Activated CD8-positive, alpha-beta memory T cell treated with anti-CD3 and anti-CD28 coated beads for 1 hour (primary cell): ENCODE data around the gene SPATA19.
"Not testable (repeated sequence)": the region's sequence is repeated elsewhere in the genome, so short reads cannot be mapped to it uniquely, and the experiment has no call there.

Source experiments
- DNase-seq, 2 donors: peaks; one replicate each; pipeline ENCODE4 v3.0.0-alpha.2; 2020; ENCODE audit warnings: low read depth in 1 of 2; ENCODE audit errors: extremely low read depth in 1 of 2

SPATA19 gene, protein sequence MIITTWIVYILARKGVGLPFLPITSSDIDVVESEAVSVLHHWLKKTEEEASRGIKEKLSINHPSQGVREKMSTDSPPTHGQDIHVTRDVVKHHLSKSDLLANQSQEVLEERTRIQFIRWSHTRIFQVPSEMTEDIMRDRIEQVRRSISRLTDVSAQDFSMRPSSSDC

DNA sequence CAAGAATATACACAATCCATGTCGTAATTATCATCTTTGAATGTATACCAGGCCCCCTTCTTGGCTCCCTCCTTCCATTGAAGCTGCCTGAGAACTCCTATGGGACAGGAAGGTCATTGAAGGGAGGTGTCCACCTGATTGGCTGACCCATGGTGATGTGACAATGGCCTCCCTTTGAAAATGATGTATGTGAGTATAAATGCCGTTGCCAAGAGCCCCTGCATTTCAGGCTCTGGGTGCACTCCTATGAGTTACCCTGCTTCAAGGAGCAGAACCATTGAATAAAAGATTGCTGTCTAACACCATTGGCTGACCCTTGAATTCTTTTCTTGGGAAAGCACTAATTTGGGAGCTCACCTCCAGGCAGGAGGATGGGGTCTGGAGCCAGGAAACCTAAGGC lies at the start of gene SPATA19:
TSS of gene SPATA19 (minus strand) at position 101 of the 400 bp plus-strand sequence. CDS start at position 34, 67 bp downstream.
- DNase-seq = no peak

DNA sequence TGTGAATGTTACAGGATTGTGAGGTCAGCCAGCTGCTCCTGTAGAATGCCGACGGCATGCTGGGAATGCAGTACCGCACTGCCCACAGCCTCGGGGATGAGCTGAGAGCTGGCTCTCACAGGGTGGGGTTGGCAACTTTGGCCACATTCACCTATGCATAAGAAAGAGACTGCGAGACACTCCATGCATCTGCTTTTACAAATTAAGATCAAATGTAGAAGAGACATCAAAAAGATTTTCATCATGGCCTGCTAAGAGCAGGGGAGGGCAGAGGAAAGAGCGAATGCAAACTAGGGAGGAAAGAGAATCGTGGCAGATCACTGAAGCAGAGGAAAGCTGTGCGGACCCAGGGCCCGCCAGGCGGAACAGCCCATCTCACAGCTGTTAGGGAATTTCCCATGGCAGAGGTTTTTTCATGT lies 49.8 kb upstream of the SPATA19 start:
- DNase-seq = no peak

DNA sequence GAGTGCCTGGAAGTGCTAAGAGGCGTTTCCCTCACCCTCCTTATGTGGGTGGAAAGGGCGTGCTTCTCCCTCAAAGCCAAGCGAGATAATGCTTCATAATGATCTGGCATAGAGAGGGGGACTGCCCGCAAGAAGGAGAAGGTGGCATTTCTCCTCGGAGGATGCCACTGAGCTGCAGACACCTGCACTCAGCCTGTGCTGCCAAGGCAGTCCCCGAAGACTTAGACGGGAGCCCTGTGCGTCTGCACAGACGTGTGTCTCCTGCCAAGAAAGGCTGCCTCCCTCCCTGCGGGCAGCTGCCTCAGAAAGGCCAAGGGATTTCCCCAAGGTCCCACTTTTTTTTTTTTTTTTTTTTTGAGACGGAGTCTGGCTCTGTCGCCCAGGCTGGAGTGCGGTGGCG lies 48.1 kb upstream of the SPATA19 start:
- DNase-seq = no peak

DNA sequence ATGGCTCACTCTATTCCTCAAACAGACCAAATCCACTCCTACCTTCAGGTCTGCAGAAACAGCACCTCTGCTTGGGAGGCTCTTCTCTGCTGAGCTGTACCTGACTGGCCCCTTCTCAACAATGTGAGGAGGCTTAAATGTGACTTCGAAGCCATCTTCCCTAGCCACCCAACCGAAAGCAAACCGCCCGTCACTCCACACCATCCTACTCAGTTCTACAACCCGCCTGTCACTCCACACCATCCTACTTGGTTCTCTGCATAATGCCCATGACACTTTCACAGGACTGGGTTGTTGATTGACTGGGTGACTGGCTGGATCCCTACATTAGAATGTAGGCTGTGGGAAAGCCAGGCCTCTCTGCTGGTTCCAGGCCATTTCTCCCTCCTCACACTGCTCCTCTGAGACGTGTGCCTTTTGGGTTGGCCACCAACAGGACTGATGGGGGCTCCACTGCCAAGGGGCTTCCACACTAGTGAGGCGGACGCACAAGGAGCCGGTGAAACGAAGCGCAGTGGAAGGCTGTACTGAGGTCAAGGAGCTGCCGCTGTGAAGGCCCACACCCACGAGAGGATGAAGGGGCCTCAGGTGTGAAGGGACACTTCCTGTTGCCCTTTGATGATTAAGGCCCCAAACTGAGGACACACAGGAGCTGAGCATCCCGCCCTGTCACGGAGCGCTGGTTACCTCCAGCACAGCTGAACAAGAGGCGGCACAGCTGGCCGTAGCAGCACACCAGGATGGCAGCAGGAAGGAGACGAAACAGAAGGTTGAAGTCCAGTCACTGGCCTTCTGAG lies 47.5 kb upstream of the SPATA19 start:
- no peak for DNase-seq

DNA sequence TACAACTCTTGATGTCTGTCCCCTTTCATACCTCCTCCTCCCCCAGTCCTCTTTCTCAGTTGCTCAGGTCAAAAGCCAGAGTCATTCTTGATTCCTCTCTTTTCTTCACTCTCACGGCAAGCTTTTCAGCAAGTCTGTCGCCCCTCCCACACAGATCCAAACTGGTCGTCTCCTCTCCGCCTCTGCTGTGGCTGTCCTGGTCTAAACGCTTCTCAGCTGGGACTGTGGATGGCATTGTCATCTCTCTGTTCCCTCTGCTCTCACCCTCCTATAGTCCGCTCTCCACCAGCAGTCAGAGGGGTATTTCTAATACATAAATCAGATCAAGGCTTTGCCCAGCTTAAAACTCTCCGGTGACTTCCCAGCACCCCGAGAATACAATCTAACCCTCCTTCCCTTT lies 46.8 kb upstream of the SPATA19 start:
- no peak for DNase-seq

DNA sequence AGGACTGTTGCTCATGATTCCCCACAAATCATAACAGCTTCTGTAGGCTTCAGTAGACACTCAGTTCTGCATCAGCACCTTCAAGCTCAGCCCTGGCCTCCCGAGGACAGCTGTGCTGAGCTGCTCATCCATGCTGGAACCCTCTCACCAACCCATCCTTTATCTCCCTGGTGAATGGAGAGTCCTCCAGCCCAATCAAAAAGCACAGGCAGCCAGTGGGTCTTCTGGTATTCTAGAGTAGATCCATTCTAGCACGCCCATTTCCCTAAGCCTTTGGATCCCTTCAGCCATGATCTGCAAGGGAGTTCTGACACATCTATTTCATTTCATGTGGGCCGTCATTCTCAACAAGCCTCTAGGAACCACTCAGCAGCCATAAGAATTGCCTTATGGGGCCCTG lies 44.6 kb upstream of the SPATA19 start:
- DNase-seq = no peak

DNA sequence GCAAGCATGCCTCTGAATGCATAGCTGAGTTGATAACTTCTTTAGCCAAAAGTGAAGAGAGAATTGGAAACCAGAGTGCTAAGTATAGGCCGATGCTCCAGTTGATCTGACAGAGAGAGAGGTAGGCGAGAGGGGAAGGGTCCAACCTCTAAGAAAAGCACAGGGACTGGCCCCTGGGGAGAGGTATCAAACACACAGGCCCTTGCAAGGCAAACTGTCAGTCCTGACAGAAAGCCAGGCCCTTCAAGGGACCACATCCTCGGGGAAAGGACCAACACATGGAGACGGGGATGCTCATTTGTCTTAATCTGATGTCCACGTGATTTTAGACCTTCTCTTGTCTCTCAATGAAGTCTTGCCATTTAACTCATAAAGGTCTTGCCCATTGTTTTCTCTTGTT lies 43.9 kb upstream of the SPATA19 start:
- DNase-seq = no peak

DNA sequence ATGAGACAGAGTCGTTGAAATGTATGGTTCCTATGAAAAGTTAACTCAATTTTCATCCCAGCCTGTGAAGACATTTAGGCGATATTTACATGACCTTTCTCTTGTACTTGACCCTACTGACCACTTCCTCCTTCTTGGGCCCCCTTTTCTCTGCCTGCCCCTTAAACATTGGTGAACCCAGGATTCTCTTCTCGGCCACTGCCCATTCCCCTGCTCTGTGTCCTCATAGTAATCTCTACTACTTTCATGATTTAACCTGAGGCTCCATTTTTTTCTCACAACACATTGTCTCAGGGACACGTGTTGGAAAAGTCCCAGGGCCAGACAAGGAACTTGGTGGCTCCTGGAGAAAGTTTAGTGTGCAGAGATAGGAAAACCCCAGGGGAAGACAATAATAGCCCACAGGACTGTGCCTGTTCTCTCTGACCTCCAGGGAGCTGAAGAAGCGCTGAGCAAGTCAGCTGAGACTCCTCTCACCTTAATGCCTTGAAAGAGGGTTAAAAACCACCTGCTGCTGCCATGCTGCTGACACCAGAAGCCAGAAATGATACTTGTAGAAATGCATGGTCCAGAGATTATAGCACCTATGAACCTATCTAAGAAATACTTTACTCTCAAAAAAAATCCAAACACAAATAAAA lies 42.5 kb upstream of the SPATA19 start:
- DNase-seq = no peak

DNA sequence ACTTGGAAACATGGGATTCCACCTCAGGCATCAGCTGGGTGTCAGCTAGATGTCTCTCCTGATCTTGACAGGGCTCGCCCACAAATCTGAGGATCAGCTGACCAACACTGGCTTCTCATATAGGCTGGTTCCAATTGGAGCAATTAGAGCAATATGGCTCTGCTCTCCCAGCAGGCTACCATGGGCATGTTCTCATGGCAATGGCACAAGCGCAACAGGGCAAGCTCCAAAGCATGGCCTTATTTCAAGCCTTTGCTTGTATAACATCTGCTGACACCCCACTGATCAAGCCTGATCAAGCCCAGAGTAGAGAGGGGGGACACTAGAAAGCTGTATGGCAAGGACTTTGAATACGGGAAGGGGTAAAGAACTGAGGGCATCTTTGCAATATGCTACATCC lies 40.7 kb upstream of the SPATA19 start:
- no peak for DNase-seq

DNA sequence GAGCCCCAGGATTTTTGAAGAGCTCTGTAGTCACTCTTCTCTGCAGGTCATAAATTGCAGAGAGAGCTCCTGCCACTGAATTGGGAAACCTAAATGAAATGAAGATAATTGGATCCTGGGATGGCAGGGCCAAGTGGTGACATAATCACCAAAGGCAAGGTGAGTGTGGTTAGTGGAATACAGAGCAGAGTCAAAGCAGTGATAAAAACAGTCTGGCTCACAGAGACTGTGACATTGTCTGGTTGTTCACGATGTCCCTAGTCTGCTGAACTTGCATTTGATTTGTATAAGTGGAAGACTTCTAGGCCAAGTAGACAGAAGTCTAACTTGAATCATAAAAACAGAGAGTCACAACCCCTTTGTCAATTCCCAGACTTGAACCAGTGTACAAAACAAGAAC lies 26.8 kb upstream of the SPATA19 start:
- no peak for DNase-seq

DNA sequence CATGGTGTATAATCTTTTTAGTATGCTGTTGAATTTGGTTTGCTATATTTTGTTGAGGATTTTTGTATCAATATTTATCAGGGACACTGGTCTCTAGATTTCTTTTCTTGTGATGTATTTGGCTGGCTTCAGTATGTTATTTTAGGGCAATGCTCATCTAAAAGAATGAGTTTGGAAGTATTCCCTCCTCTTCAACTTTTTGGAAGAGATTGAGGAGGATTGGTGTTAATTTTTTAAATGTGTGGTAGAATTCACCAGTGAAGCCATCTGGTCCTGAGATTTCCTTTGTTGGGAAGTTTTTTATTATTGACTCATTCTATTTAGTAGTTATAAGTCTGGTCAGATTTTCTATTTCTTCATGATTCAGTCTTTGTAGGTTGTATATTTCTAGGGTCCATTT lies 22.1 kb upstream of the SPATA19 start:
- DNase-seq = no peak

DNA sequence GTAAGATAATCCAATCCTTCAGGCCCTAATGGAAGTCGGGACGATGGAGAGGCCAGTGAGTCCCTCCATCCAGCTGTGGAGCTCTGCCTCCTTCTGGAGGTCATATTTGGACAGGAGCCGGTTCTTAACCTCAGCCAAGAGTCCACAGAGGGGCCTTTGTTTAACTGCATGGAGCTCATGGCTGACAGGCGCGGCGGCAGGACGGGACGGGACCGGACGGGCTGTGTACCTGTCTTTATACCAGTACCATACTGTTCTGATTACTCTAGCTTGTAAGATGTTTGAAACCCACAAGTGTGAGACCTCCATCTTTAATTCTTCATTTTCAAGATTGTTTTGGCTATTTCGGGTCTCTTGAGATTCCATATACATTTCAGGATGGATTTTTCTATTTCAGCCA lies 20.2 kb upstream of the SPATA19 start:
- no peak for DNase-seq

DNA sequence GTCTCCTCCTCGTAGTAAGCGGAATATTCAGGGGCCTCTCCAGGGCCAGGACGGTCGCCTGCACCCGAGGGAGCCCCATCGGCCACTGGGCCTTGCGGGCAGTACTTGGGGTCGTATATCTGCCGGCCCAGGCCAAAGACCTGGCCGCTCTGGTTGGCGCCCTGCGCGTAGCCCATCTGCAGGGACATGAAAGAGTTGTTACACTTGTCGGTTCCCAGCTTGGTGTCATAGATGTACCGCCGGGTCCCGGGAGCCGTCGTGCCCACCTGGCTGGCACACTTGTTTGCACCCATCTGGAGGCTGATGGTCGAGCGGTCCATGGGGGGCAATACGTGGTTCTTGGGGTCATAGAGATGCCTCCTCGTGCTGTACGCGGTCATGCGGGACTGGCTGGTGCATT lies 19.4 kb upstream of the SPATA19 start:
- no peak for DNase-seq

DNA sequence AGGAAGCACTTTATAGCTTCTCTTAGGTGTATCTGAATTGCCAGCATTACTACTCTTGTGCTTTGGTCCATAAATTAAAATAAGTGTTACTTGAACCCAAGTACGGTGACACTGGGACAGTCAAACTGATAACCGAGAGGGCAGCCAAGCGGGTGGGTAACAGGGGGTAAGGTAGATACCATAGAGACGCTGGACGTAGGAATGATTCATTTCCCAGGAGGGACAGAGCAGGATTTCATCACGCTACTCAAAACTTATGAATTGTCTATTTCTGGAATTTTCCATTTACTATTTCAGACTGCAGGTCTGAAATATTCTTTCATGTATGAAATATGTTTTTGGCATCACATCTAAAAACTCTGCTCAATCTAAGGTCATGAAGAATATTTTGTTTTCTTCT lies 14.8 kb upstream of the SPATA19 start:
- DNase-seq = no peak

DNA sequence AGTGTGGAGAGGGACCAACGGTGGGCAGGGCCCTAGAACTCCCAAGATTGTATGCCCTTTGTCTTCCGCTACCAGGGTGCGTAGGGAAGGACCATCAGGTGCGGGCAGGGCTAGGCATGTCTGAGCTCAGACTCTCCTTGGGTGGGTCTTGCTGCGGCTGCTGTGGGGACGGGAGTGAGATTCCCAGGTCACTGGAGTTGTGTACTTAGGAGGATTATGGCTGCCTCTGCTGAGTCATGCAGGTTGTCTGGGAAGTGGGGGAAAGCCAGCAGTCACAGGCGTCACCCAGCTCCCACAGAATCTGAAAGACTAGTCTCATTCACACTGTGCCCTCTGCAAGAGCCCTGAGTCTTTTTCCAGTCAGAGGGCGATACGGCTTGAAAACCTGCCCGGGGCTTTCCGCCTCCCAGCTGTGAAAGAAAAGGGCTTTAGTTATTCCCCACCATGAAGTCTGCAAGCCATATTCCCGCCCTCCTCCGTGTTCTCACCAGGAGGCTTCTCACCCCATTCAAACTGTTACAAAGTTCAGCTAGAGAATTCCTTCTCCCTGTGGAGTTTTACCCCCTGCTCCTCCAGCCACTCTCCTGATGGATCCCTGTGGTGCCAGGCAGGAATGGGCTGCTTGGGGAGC lies 9.1 kb upstream of the SPATA19 start:
- DNase-seq = not testable (repeated sequence)

DNA sequence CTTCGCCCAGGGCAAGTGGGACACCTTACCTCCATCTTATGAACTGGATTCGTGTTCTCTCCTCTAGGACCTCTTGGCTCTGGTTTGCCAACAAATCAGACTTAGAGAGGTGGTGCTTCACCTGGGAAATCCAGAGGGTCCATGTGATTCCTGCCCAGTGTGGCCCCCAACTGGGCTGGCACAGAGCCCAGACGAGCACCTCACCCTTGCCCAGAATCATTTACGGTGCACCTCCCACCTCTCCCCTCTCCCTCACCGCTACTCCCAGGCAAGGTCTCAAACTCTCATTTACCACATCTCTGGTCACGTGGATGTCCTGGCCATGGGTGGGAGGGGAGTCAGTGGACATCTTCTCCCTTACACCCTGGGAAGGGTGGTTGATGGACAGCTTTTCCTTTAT lies 1.1 kb downstream of the SPATA19 start:
- no peak for DNase-seq

DNA sequence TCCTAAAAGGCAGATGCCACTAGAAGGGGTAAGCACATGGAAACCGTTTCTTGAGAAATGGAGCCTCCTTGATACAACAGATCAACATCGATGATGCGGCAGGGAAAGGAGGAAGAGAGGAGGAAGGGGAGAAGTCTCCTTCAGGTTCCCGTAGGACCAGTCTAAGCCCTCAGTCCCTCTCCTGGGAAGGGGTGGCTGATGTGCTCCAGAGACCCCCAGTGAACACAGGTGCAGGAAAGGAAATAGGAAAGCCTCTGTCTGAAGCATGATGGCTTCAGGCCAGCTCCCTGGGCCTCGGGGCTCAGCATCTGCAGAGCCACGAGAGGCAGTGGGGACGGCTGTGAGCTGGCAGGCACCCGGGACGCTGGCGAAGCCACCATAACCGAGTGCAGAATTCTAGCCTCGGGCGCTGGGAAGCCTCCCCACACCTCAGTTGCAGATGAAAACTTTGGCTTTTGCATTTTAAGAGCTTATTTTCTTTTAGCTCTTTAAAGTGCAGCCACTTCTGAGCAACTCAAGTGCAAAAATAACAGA lies 1.8 kb downstream of the SPATA19 start:
- DNase-seq = no peak

DNA sequence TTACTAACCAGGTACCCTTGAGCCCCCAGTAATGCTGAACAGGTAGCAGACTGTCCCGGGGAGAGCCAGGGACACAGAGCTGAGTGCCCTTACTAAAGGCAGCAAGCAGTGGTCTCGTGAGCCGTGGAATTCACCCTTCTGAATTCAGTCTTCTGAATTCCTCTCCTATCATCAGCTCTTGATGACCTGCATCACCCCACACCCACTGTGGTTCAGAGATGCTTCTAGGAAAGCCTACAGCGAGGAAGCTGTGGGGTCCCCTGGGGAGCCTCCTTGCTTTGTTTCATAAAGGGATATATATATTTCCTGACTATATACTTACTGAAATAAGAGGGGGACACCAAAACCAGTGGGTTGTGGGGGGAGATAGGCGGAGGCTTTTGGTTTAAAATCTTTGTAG lies 2.6 kb downstream of the SPATA19 start:
- no peak for DNase-seq

DNA sequence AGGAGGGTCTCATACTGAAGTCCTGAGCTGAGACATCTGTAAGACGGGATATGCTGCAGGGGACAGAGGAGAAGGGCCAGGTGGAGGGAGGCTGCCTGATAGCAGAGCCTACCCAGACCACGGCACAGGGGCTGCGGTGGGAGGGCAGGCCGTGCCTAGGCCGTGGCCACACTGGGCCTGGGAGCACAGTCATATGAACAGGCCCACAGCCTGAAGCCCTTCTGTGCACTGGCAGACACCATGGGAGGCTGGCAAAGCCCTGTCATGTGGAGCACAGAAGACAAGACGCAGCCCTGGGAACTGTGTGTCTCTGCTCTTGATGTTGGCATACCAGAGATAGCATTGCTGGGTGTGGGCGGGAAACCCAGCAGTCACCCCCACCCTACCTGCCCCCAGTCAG lies 3.3 kb downstream of the SPATA19 start:
- no peak for DNase-seq

DNA sequence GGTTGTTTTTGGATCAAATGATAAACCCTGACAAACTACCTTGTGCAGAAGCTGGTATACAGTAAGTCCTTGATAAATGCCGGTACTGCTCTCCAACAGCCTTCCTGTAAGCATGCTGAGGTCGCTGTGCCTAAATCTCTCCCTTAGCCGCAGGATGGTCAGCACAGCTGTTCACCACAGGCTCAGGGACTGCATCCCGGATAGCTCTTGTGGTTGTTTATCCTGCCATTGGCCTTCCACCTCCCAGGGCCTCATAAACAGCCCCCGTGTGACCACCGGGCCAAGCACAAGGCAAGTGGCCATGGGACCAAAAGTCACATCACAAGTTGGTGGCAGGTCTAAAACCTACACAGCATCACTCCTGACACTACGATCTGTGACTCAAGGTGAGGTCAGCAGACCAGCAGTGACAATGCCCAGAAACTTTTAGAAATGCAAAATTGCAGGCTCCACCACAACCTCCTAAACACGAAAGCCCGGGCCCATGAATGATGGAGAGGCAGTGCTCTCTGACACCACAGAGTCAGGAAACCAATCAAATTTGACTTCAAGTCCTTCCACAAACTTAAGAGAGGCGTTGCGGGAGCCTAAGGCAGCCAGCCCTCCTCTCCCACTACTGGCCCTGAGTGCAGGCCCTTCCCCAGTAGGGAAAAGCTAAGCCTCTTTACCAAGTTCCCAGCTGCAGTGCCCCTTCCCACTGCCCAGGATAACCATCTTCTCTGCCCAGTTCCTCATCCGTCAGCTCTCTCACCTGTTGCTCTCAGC lies 3.9 kb downstream of the SPATA19 start:
- DNase-seq = no peak

DNA sequence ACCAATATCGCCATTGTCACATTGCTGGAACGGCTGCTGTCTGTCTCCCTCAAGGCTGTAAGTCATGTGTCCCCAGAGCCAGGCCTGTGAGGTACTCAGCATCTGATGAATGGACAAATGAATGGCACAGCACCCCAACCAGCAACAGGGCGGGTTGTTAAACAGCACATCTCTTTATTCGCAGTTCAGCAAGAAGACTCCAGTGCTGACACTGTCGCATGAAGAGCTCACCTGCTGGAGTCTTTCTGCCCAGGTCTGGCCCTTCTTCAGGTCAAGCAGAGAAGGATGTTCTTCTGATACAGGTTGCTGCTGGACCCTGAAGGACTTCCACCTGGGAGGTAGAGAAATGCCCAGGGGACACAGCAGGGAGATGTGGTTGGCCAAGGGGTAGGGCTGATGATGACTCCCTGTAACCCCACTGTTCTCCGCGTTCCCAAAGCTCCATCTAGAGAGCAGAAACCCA lies 4.8 kb downstream of the SPATA19 start:
- DNase-seq = no peak
